Activated CD4-positive, alpha-beta T cell treated with anti-CD3 and anti-CD28 coated beads, Interleukin-2, Interleukin-4, amounts not matched to agents 100 ng/mL and 50 ng/mL, durations not matched to agents 16 hours and 8 hours (primary cell): ENCODE results near the gene SPATA13.
A peak's percentile ranks its signal among the peaks of the same experiment; 100 is the strongest.
"Not testable (repeated sequence)": the region's sequence is repeated elsewhere in the genome, so short reads cannot be mapped to it uniquely, and the experiment has no call there.

Experiments used
- DNase-seq: peaks from one replicate; pipeline ENCODE4 v3.0.0-alpha.2; 2020; ENCODE audit warnings: low spot score

Gene SPATA13

DNA sequence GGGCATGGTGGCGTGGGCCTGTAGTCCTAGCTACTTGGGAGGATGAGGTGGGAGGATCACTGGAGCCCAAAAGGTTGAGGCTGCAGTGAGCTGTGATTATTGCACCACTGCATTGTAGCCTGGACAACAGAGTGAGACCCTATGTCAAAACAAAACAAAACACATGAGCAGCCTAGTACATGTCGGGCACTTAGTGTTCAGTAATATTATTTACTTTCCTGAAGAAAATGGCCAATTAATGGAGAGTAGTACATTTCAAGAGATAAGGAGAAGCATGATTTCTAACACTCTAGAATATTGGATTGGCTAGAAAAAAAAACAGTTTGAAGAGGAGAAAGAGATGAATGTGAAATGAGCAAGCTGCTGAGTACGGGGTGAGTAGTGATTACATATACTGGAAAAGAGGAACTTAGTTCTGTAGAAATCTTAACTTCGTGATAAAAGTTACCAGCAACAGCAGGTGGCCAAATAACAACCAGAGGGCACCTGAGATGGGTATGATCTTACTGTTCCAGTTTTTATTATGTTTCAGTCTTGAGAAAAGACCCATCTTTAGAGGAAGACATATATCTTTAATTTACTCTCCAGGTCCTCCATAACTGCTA, 36.2 kb downstream of the SPATA13 start:
- DNase-seq = no peak

DNA sequence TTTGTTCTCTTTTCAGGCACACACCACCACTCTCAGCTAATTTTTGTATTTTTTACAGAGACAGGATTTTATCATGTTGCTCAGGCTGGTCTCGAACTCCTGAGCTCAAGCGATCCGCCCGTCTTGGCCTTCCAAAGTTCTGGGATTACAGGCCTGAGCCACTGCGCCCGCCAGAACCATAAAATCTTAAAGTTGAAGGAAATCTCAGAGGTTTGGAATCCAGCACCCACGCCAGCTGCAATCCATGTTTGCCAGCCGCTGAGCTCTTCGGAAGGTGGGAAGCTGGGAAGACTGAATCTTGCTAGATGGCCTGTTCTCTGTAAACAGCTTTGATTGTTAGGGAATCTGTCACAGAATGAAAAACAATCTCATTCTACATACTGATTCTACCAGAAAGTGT, 38.5 kb downstream of the SPATA13 start:
- no peak for DNase-seq

DNA sequence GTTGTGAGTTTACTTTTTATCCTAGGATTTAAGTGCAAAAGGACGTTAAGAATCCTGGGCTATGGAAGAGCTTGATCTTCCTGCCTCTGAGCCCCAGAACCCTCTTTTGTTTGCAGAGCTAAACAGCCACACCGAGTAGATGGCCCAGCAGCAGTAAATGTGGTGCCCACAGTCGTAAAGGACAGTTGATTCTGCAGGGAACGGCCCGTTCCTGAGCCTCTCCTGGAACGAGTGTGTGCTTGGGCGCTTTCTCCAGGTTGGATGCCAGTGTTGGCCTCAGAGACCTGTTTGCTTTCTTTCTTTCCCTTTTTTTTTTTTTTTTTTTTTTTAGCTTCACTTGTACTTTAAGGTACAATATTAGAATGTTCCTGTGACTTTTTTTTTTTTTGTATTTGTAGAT, 41.7 kb downstream of the SPATA13 start:
- DNase-seq = no peak

- DNase-seq = no peak
These were observed 42.8 kb downstream of the SPATA13 start for GRCh38 chr13:24203273-24203672.

- DNase-seq = peak; percentile 33
These were observed 43.3 kb downstream of the SPATA13 start for GRCh38 chr13:24203811-24204210.

DNA sequence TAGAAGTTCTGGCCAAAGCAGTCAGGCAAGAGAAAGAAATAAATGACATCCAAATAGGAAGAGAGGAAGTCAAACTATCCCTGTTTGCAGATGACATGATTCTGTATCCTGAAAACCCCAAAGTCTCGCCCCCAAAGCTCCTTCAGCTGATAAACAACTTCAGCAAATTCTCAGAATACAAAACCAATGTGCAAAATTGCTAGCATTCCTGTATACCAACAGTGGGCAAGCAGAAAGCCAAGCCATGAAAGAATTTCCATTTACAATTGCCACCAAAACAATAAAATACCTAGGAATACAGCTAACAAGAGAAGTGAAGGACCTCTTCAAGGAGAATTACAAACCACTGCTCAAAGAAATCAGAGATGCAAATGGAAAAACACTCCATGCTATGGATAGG, 44.6 kb downstream of the SPATA13 start:
- DNase-seq = not testable (repeated sequence)

- DNase-seq = no peak
These were observed 47.5 kb downstream of the SPATA13 start for GRCh38 chr13:24207841-24208667.

DNA sequence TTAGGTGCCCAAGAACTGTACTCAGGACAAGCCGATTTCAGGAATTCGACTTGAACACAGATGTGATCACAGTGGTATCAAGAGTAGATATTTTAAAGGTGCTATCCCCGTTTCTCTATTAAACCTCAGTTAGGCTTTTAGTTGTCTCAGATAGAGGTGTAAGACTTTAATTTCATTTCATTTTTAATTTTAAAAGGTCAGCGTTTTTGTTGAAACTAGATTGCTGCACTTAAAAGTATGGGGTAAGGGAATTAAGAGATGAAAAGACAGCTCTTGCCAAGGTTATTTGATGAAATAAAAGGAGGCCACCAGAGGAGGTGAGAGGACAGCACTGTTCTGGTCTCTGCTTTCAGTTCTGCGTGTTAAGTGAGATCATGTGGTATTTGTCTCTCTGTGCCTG, 48.6 kb downstream of the SPATA13 start:
- DNase-seq = no peak

- no peak for DNase-seq
These were observed 51.7 kb downstream of the SPATA13 start for GRCh38 chr13:24212254-24212653.

DNA sequence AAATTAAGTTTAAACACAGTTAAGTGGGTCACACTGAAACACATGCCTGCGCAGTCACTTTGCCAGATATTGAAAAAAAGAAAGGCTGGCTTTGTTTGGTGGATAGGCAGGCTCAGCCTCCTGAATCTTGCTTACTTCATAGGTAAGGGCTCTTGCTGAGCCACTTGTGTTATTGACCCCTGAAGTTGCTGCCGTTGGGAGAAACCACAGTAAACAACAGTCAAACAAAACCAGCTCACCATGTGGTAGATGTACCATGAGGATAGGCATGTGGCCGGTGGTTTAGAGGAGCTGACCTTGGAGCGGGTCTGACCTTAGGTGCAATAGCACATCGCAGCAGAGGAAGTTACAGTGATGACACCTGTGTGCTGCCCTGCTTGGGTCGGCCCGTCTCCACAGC, 52.2 kb downstream of the SPATA13 start:
- no peak for DNase-seq

GRCh38 chr13:24213932-24214331, 53.4 kb downstream of the SPATA13 start:
- no peak for DNase-seq

DNA sequence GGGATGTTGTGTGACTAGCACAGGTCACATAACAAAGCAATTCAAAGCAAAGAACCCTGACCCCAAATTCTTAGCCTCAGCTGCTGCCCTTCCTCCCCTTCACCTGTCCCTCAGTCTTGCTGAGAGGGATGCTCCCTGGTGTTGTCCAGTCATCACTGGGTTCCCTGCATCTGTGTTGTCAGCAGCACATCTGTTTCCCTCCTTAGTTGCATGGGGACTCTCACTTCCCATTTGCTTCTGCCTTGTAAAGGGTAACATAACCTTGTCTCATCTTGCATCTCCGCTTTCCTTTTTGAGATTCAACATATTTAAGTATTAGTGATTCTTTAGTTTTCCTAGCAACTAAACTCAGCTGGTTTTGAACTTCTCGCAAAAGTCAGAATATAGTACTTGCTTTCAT, 54.0 kb downstream of the SPATA13 start:
- DNase-seq = no peak

DNA sequence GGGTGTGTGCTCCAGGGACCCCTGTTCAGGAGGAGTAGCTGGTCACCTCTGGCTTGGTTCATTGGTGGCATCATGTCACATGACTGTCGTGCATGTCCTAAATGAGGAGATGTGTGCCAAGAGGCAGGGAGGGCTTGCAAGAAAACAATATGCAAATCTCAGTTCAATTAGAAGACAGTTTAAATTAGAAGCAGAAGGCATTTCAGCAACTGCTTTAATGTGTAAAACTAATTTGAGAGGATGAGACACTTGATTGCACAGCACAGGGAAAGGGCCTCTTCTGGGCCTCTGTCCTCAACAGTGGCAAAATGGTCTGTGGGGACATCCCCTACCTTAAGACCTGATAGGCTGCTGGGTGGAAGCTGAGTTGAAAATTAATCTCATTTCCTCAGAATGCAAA, 54.6 kb downstream of the SPATA13 start:
- DNase-seq = no peak

DNA sequence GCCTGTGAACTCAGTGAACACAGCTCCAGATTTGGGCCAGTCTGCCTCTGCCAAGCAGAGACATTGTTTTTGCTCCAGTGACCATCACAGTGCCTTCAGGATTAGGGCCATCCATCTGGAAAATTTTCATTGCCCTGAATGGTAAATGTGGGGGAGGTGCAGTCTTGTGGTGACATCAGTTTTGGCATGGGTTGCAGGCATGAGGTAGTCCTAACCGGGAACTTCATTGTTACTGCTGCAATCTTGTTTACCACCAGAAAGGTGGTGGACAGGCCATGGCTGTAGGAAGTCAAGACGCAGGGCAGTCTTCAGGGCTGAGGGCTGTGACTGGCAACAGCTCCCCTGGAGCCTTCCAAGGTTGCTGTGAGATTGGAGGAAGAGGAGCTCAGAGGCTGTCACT, 55.2 kb downstream of the SPATA13 start:
- DNase-seq = no peak

GRCh38 chr13:24216176-24216575, 55.7 kb downstream of the SPATA13 start:
- DNase-seq = no peak

GRCh38 chr13:24216779-24217178, 56.3 kb downstream of the SPATA13 start:
- DNase-seq = not testable (repeated sequence)

GRCh38 chr13:24217601-24218281, 57.2 kb downstream of the SPATA13 start:
- no peak for DNase-seq

GRCh38 chr13:24218338-24218737, 57.8 kb downstream of the SPATA13 start:
- DNase-seq = no peak

DNA sequence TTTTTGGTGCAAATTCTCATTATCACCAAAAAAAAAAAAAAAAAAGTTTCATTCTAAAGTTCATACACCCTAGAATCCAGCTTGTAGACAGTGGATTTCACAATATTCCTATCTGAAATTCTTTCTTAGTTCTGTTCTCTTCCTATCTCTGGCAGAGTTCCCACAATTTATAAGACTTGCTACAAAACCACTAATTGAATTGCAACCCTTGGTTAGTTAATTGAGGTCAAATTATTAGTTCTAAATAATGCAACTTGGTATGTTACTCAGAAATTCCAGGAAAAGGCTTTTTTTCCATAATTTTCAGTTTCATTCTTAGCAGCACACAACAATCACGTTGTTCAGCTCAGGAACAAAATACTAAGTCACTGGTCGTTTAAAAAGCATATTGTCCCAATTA, 58.5 kb downstream of the SPATA13 start:
- DNase-seq = no peak

- DNase-seq = peak; percentile 88
These were observed 59.7 kb downstream of the SPATA13 start for GRCh38 chr13:24220086-24220703.

DNA sequence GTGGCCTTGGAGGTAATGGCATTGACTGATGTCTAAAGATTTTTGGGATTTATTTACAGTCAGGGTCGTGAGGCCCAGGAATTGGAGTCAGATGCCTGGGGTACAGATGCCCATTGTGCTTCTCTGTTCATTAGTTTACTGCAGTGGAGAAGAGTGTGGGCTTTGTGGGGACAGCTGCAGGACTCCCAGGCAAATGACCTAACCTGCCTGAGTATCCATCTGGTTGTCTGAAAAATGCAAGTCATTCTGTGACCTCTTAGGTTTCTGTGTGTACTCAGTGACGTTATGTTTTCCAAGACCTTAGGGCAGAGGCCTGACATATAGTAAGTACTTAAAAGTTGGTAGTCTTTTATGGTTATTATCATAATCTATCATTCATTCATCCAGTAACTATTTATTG, 60.5 kb downstream of the SPATA13 start:
- no peak for DNase-seq

DNA sequence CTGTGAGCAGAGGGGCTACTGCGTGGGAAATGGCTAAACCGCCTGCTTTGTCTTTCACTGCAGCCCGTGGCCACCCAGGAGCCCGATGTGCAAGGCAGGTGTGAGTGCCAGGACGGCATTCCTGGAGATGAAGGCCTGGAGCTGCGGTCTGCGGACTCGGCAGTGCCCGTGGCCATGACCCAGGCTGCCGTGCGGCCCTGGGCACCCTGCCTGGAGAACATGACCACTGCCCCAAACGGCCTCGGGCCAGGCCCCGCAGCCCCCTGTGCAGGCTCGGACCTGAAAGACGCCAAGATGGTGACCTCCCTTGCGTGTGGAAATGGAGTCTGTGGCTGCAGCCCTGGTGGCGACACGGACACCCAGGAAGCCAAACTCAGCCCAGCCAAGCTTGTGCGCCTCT, 62.2 kb downstream of the SPATA13 start:
- DNase-seq = no peak
